Astrocyte of the cerebellum (primary cell): ENCODE measurements around the gene DDX50.
"Not testable (repeated sequence)": the region's sequence is repeated elsewhere in the genome, so short reads cannot be mapped to it uniquely, and the experiment has no call there.

ENCODE experiments used
- DNase-seq: peaks from one replicate; pipeline ENCODE4 v3.0.0-alpha.2; 2011; ENCODE audit warnings: low read depth
- H3K4me3 ChIP-seq: 2 replicates; pipeline ENCODE4 v1.5.1; 2011; ENCODE audit warnings: mild to moderate bottlenecking, low read depth, low read length, moderate library complexity
- CTCF ChIP-seq: IDR thresholded peaks from 2 replicates; pipeline ENCODE4 v1.5.1; 2012; ENCODE audit warnings: low read length, low read depth, moderate library complexity, mild to moderate bottlenecking; ENCODE audit errors: missing control alignments
- in situ Hi-C: cut with HindIII; loops from 2 replicates; pipeline ENCODE4 v1.10.0; 2017; ENCODE audit warnings: low sequenced_read_pairs

Gene DDX50

GRCh38 chr10:68901105-68901927 is at the start of gene DDX50:
DDX50 (plus strand) TSS chr10:68901315; CDS start chr10:68901385, 70 bp downstream.
- DNase-seq, result peak; percentile 99
- no peak for TF ChIP-seq CTCF
- in situ Hi-C loops, result loop anchor here (25.0 kb wide), 1 partner anchor 139 kb away; no protein-coding TSS in a partner anchor
- H3K4me3 ChIP-seq, result peak within 1 kb of the TSS; percentile 68

GRCh38 chr10:68856352-68856751 is 44.8 kb upstream of the DDX50 start:
- no peak for DNase-seq
- no peak overlapping the region for H3K4me3 ChIP-seq
- in situ Hi-C loops, result no loop called here
- no peak for TF ChIP-seq CTCF

- no peak overlapping the region for H3K4me3 ChIP-seq
- no peak for DNase-seq
- TF ChIP-seq CTCF, result no peak
- in situ Hi-C loops, result no loop called here
Observed at GRCh38 chr10:68857005-68857404, 44.1 kb upstream of the DDX50 start.

- in situ Hi-C loops, result no loop called here
- TF ChIP-seq CTCF, result no peak
- H3K4me3 ChIP-seq, result no peak overlapping the region
- no peak for DNase-seq
Observed at GRCh38 chr10:68861253-68861652, 39.9 kb upstream of the DDX50 start.

- in situ Hi-C loops, result no loop called here
- TF ChIP-seq CTCF, result no peak
- DNase-seq, result no peak
- H3K4me3 ChIP-seq, result no peak overlapping the region
Observed at GRCh38 chr10:68864611-68865010, 36.5 kb upstream of the DDX50 start.

- in situ Hi-C loops, result not testable (repeated sequence)
Observed at GRCh38 chr10:68868173-68868572, 32.9 kb upstream of the DDX50 start.

GRCh38 chr10:68869623-68870022 is 31.5 kb upstream of the DDX50 start:
- DNase-seq, result no peak
- in situ Hi-C loops, result no loop called here
- no peak overlapping the region for H3K4me3 ChIP-seq
- TF ChIP-seq CTCF, result no peak

More at GRCh38 chr10:68868173-68868572, 32.9 kb upstream of the DDX50 start:
- DNase-seq, H3K4me3 ChIP-seq: not testable (repeated sequence)
